Erythroblast (primary cell): ENCODE data around the gene TUBD1.

Experiments
- GATA1 ChIP-seq: IDR thresholded peaks from 2 replicates; pipeline ENCODE4 v1.6.1; 2011; ENCODE audit warnings: low read depth, mild to moderate bottlenecking, control low read depth, low read length, moderate library complexity
- POLR2A ChIP-seq: IDR thresholded peaks from 2 replicates; pipeline ENCODE4 v1.6.1; 2011; ENCODE audit warnings: mild to moderate bottlenecking, low read length

DNA sequence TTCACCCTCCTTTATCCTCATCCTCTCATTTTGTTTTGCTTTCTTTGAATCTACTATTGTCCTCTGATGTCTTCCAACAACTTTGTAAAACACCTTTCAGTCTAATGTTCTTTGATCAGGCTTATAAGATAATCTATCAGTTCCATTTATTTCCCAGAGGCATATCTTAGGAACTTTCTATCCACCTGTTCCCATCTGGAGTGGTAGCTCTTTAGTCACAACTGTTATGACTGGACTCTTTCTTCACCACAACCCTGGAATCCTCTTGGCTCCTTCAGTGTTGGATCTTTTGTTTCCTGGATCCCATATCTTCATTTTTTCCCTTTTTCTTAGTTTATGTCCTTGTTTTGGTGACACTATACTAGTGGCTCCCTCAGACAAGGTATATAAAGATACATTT lies 23.7 kb upstream of the TUBD1 start:
- TF ChIP-seq POLR2A: no peak
- no peak for TF ChIP-seq GATA1
